Measurements from ENCODE around the gene ATAD1.
"Not testable (repeated sequence)": the region's sequence is repeated elsewhere in the genome, so short reads cannot be mapped to it uniquely, and the experiment has no call there.

ATAD1 gene

GRCh38 chr10:87752566-87752965, 65.5 kb downstream of the ATAD1 start:
- no peak for DNase-seq

DNA sequence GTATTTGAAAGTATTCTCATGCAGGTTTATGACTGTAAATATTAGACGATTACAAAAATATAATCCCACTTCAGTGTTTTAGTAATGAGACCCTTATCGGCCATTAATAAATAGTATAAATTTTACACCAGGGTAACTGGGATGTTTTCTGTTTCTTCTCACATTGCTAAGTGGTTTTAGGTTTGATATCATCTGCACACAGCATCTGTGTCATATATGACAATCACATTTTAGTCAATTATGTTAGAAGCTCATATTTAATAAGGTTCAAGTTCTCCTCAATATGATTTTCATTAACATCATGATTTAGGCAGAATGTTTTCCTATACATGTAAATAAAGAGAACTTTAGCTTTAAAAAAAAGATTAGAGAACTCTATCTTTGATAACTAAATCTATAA, 66.8 kb downstream of the ATAD1 start:
- no peak for DNase-seq

- no peak for DNase-seq
These were observed 67.2 kb downstream of the ATAD1 start for GRCh38 chr10:87750817-87751216.

DNA sequence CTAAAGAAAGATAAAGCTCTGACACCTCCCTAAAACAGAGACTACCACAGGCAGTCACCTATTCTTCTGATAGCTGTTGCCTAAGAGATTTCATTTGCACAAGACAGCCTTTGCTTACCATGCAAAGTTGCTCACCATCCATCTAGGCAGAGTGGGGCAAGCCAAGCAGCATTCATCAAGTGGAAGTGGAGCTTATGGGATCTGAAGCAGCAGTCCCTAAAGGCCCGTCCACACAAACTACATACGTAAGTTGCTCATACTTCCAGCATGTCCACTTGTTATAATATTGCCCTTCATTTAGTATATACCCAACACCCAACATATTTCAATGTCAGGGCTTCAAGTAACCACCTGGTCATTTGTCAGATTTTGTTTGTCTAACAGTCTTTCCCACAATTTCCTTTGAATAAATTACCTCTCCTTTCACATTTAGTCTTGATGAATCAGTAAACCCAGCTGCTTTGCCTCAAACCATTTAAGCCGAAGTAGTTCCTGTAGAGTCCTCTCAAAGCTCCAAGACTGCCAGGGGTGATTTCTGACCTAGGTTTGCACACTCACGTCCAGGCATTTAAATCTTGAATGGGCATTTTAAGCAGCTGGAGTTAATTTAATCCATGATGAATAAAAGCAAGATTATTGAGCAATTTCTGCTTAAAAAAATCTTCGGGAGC, 67.9 kb downstream of the ATAD1 start:
- DNase-seq = no peak

DNA sequence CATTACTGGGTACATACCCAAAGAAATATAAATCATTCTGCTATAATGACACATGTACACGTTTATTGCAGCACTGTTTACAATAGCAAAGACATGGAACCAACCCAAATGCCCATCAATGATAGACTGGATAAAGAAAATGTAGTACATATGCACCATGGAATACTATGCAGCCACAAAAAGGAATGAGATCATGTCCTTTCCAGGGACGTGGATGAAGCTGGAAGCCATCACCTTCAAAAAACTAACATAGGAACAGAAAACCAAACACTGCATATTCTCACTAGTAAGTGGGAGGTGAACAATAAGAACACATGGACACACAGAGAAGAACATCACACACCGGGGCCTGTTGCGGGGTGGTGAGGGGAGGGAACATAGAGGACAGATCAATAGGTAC, 69.8 kb downstream of the ATAD1 start:
- DNase-seq = not testable (repeated sequence)

- no peak for DNase-seq
These were observed 71.1 kb downstream of the ATAD1 start for GRCh38 chr10:87746911-87747310.

DNA sequence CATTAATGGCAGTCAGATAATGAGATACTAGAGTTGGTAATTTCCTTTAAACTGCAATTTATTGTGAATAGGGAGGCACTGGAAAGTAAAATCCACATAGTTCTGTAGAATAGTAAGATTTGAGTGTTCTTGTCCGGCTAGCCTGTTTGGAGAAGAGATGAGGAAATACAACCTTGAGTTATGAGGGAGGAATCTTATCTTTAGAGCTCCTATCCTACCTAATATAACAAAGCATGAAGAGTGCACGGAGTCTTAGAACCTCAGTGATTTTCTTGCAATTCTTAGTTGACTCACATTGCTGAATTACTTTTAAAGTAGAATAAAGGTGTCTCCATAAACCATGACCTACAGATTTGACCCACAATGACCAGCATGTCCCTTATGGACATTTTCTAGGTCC, 73.4 kb downstream of the ATAD1 start:
- no peak for DNase-seq

DNA sequence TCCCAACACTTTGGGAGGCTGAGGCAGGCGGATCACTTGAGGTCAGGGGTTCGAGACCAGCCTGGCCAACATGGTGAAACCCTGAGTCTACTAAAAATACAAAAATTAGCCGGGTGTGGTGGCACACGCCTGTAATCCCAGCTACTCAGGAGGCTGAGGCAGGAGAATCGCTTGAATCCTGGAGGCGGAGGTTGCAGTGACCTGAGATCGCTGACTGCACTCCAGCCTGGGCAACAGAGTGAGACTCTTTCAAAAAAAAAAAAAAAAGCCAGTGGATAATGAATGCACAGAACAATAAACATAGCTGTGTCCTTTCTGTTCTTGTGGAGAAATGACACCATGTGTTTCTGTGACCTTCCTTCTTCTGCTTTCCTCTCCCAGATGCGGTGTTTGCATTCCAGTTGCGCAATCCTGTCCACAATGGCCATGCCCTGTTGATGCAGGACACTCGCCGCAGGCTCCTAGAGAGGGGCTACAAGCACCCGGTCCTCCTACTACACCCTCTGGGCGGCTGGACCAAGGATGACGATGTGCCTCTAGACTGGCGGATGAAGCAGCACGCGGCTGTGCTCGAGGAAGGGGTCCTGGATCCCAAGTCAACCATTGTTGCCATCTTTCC, 74.9 kb downstream of the ATAD1 start:
- not testable (repeated sequence) for DNase-seq

DNA sequence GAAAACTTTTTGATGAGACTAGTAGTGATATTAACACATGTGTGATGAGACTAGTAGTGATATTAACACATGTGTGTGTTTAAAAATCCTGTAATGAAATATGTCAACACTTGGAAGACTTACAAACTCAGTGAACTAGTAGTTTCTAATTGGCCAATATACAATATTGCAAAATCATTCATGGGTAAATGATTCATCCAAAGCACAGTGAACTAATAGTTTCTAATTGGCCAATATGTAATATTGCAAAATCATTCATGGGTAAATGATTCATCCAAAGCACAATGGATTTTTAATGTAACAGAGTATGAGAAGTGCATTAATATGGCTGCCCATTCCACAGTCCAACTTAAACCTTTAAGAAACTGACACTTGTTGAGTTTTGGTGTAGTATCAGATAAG, 77.8 kb downstream of the ATAD1 start:
- no peak for DNase-seq

- DNase-seq = no peak
These were observed 78.3 kb downstream of the ATAD1 start for GRCh38 chr10:87739703-87740102.

- not testable (repeated sequence) for DNase-seq
These were observed 79.8 kb downstream of the ATAD1 start for GRCh38 chr10:87738253-87738652.

DNA sequence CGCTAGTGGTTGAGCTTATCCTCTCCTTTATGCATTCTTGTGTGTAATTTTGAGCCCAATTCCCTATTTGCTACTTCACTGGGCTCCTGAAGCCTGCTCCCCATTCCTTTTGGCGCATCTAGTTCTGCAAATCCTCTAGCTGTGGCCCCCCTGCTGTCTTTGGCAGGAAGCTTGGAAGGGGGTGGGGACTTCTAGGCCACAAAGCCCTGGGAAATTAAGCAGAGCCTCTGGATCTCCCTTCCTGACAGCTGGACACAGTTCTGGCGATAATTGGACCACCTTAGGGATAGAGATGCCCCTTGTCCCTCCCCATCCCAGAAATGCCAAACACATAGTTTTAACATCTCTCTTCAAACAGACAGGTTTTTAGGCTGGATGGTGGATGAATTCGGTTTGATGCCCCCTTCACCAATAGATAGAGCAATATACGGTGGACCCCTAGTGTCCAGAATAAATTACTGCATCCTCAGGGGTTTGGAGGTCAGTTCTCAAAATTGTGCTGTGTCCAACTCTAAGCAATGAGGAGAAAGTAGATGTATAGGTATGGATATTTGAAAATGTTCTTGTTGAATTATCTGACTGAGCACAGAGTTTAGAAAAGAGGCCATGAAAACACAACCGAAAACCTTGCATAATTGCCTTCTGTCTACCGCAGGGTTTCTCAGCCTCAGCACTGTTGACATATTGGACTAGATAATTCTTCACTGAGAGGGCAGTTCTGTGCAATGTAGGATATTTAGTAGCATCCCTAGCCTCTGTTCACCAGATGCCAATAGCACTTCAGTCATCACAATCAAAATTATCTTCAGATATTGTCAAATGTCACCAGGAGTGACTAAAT, 82.8 kb downstream of the ATAD1 start:
- DNase-seq = no peak

GRCh38 chr10:87733081-87733480, 84.9 kb downstream of the ATAD1 start:
- no peak for DNase-seq

GRCh38 chr10:87729940-87730339, 88.1 kb downstream of the ATAD1 start:
- DNase-seq = no peak

DNA sequence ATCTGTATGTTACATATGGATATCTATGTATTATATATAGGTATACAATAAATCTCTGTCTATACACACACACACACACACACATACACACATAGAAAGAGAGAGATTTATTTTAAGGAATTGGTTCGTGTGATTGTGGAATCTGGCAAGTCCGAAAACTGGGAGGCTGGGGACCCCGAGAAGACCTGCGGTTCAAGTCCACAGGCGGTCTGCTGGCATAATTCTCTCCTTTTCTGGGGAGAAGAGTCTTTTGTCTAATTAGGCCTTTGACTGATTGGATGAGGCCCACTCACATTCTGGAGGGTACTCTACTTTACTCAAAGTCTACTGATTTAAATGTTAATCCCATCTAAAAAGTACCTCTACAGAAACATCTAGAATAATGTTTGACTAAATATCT, 93.2 kb downstream of the ATAD1 start:
- no peak for DNase-seq

DNA sequence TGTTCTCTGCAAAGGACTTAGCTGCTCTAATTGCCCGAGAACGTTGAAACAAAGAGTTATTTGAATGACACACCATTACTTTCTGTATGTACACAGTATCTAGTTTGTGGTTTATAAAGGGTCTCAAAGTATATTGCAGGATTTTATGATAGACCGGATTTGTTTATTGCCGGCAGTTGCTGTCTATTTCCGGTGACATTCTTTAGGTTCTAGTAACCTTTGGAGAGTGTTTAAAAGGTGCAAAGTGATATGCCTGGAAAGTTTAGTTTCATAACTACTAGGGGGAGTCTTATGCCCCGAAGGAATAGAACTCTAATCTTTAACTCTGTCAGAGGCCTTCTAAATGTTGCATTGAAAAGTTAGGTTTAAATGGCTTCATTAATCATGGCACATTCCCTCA, 94.5 kb downstream of the ATAD1 start:
- no peak for DNase-seq

DNA sequence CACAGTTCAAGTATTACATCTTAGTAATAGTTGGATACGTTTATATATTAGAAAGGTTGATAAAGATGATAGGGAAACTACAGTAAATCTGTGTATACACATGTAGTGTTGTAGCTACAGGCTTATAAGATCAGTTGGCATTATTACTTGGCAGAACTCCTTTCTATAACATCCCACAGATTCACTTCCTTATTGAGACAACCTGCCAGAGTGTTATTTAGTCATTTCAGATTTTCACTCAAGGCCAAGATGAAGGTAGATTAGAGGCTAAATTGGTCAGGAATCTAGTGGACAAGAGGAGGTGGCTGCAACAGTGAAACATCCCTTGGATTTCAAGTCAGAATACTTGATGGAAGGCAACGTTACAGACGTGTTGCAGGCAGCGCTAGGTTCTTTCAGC, 95.3 kb downstream of the ATAD1 start:
- no peak for DNase-seq

DNA sequence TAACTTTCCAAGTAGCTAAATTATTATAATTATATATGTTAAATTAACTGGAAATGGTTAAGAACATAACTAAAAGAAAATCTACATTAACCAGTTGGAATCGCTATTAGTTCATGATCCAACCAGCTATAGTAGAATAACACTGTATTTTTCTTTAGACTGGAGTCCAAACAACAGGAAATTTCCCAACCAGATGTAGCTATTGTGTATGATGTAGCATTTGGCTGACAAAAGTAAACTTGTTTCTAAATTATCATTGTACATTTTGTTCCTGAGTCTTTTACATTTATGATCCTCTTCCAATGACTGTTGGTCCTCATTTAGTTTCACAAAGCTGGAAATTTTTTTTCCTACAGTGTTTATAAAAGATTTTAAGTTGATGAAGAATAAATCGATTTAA, 96.2 kb downstream of the ATAD1 start:
- no peak for DNase-seq

DNA sequence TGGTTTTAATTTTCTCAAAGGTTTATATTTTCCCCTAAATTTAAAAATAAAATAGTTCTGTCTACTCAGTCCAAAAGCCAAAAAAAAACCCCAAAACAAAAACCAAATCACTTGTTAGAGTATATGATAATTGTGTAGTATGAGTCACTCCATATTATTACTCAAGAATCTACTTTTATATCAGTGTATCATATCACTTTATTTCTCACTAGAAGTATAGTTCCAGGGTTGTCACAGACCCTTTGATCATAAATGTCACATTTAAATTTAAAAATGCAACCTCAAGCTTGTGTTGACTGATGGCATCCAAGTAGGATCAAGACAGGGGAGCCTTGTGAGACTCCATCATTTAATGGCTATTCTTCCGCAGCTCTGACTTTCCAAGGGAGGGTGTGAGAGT, 97.4 kb downstream of the ATAD1 start:
- DNase-seq = no peak

DNA sequence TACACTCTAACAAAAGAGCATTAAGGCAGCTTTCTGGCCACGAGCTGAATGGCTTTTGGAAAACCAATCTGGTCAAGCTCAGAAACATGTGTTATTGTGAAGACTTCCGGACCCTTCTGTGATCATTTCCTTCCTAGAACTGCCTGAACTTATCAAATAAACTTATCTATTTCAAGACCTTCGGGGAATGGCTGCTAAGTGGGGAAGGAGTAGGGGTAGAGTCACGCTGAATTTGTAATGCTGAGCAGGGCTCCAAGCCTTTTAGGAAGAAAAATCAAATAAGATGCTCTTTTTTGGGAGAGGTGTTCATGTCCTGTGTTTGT, 101.7 kb downstream of the ATAD1 start:
- no peak for DNase-seq

DNA sequence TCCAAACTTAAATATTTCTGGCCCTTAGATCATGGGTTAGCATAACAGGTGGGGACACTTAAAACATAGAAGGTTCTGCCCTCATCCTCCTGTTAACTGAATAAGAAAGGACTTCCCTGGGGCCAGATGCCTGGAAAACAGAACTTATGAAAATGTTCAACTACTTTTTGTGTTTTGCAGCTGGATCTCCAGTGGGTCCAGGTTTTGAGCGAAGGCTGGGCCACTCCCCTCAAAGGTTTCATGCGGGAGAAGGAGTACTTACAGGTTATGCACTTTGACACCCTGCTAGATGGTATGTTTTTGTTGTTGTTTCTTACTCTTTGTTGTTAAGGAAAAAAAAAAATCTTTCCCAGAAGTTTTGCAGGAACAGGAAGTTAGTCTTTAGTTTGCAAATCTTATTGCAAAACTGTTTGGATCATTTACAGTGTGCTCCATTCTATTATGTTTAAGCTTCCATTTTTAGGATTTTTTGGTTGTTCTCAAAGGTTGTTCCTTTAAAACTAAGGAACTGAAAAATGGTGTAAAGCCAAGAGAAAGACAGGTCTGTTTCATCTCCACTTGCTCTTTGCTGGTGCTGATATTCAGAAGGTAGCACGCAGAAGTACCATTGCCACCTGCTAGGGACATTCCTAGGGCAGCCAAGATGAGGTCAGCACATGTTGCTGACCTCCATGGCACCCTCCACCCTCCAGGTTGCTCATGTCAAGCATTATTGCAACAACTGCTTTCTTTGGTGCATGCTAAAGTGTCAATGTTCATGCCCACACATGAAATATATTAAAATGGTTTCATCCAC, 102.3 kb downstream of the ATAD1 start:
- DNase-seq = no peak

- DNase-seq = no peak
These were observed 104.3 kb downstream of the ATAD1 start for GRCh38 chr10:87713707-87714106.

GRCh38 chr10:87712913-87713616, 105.0 kb downstream of the ATAD1 start:
- DNase-seq = no peak

All from activated naive CD4-positive, alpha-beta T cell treated with Interleukin-2 at 50 U/mL for 16 hours (primary cell).